Measurements from ENCODE around the gene BORCS8. TPM values are rescaled to one million over a fixed set of nuclear protein-coding genes. Genes with fewer than 3 reads are reported as not detected.
"Not testable (repeated sequence)": the region's sequence is repeated elsewhere in the genome, so short reads cannot be mapped to it uniquely, and the experiment has no call there.

The BORCS8 gene
- total RNA-seq, 1 donor, result 17.2 TPM

DNA sequence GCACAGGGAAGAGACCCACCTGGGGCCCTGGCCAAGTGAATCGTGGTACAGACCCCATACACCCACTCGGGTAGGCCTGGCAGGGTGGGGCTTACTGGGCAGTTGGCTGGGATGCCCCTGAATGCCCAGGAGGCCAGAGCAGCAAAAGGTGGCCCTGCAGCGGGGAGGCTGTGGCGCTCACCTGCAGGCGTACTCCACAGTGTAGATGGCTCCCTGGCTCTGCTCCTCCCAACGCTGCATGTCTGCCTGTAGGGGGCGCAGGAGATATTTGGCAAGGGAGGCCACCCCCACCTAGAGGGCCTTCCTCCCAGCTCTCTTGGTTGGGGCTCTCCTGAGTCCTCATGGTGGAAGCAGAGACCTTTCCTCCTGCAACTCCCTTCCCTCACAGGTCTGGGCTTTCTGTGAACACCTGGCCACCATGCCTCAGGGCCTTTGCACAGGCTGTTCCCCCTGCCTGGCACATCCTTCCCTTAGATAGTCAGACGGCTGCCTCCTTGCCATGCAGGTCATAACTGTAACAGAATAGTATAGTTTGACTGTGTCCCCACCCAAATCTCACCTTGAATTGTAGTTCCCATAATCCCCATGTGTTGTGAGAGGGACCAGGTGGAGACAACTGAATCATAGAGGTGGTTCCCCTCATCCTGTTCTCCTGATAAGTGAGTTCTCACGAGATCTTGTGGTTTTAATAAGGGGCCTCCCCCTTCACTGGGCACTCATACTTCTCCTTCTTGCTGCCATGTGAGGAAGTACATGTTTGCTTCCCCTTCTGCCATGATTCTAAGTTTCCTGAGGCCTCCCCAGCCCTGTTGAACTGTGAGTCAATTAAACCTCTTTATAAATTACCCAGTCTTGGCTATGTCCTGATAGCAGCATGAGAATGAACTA is 5.9 kb downstream of the BORCS8 start:
- peak in 1 of 3 donors; percentile 58 for DNase-seq (ENCODE audit: low read depth in 2 of 3, low spot score in 2 of 3)

DNA sequence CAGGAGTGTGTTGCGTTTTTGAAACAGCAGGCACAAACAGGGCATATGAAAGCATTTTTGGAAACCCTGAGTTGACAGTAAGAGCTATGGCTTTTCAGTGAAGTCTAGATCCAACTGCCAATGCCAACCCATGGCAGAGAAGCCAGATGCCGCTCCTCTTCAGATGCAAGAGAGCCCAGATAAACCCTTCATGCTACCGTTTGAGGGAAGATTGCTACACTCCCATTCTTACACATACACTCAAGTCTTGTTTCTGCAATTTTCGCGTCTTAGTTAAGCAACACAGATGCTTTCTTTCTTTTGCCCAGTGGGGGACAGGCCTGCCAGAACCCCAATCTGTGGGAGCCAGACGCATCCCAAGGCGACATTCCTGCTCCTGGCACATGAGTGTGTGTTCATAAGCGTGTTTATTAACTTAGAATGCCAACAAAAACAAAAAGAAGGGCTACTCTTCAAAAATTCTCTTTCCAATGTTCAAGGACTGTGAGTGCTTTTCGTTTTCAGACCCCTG is 10.4 kb downstream of the BORCS8 start:
- no peak for DNase-seq (ENCODE audit: low read depth in 2 of 3, low spot score in 2 of 3)

DNA sequence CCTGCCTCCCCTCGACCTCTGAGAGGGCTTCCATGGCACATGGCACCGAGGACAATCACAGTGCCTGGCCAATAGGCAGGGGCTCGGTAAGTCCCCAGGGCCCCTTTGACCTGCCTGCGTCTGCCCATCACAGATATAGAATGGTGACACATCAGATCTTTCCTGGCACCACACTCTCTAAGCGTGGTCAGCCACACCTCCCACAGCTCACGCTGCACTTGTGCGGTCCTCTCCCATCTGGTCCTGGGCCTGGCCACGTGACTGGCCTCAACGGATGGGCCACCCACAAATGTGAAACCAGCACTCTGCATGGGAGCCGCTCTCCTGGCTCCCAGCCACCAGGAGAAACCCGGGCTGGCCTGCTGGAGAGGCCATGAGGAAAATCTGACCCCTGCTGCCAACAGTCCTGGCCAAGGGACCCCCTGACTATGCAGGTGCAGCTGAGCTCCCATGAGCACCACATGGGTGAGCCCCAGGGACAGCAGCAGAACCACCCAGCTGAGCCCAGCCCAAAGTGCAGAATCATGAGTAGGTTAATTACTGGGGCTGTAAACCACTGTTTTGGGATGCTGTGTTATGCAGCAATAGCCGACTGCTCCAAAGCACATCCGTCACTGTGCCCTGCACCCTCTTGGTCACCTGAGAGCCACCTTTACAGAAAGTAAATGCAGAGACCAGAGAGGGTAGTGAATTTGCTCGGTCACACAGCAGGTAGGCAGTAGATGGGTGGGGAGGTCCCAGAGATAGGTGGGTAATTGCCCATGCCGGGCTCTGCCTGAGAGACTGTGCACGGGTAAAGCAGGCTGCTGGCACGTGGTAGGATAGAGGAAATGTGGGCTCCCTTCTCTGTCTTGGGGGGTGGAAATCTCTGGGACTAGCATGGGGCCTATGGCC is 12.2 kb downstream of the BORCS8 start:
- no peak for DNase-seq (ENCODE audit: low read depth in 2 of 3, low spot score in 2 of 3)

DNA sequence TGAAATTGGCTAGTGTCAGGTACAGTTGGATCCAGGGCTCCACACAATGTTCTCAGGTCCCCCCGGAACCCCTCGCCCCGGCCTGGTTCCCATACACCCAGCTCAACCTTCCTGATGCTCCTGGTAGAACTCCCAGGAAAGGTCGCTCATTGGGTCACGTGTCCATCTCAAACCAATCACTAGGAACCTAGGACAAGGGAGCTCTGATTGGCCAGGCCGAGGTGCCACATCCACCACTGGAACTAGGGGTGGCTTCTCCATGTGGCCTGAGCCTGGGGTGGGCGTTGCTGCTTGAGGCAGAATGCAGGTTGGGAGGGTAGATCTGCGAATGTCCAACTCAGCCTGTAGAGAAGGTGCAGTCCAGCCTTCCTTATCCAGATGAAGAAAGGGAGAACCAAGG is 15.0 kb downstream of the BORCS8 start:
- DNase-seq (ENCODE audit: low read depth in 2 of 3, low spot score in 2 of 3), result no peak

DNA sequence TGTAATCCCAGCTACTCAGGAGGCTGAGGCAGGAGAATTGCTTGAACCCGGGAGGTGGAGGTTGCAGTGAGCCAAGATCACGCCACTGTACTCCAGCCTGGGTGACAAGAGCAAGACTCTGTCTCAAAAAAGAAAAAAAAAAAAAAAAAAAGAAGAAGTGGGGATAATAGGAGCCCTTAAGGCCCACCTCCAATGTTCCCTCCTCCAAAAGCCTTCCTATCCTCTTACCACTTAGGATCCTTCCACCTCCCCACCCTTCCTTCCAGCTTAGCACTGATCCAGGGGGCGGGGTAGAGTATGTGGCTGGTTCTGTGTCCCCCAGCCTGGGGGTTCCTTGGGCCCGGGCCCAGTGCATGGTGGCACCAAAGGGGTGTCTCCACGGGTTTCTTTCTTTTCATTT is 18.7 kb downstream of the BORCS8 start:
- DNase-seq (ENCODE audit: low read depth in 2 of 3, low spot score in 2 of 3), result not testable (repeated sequence)

DNA sequence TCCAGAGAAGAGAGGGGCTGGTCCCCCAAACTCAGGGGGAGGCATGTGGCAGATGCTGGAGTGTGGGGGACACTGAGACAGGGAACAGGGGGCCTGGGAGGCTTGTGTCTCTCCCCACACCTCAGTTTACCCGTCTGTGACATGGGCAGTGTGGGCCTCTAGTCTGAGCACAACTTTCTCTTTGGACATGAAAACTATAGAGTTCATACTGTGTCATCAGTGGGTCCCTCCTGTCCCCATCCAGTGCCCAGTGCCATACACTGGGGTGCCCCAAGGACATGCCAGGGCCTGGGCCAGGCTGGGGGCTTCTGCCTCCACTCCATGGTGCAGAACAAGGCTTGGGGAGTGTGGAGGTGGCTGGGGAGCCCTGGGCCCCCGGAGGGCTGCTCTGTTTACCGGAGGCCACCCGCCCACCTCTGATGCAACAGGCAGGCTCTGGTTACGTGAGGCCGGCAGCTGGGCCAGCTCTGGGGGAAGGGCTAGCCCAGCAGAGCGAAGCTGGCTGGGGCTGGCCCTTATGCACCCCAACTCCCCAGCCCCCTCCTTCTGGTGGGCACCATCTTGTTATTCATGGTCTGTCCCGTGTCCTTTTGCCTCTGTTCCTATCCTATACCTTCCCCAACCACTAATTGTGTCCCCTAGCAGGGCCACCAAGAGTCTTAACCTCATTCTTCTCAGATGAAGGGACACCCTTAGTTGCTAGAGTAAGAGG is 20.0 kb downstream of the BORCS8 start:
- no peak for DNase-seq (ENCODE audit: low read depth in 2 of 3, low spot score in 2 of 3)

DNA sequence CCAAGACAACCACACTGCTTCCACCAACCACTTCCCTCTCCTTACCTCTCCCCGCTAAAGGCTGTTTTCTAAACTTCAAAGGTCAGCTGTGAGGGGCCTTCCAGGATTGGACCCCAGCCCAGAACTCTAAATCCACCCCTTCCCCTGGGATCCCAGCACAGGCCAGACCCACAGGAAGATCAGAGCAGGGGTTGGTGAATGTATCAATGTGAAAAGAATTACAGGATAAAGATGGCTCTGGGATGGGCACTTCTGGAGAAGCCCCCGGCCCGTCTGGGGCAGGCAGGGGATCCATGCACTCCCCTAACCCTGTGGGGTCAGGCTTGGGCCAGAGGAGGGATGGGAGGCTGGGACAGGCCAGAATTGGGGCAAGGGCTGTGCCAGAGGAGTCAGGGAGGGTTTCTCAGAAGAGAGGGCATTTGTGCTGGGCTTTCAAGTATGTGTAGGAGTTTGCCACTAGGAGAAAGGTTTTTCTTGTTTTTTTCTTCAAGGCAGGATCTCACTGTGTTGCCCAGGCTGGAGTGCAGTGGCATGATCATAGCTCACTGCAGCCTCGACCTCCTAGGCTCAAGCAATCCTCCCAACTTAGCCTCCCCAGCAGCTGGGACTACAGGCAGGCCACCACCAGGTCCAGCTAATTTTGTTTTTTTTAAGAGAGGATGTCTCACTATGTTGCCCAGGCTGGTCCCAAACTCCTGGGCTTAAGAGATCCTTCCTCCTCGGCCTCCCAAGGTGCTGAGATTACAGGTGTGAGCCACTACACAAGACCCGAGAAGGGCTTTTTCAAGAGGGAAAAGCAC is 20.9 kb downstream of the BORCS8 start:
- DNase-seq (ENCODE audit: low read depth in 2 of 3, low spot score in 2 of 3), result no peak

DNA sequence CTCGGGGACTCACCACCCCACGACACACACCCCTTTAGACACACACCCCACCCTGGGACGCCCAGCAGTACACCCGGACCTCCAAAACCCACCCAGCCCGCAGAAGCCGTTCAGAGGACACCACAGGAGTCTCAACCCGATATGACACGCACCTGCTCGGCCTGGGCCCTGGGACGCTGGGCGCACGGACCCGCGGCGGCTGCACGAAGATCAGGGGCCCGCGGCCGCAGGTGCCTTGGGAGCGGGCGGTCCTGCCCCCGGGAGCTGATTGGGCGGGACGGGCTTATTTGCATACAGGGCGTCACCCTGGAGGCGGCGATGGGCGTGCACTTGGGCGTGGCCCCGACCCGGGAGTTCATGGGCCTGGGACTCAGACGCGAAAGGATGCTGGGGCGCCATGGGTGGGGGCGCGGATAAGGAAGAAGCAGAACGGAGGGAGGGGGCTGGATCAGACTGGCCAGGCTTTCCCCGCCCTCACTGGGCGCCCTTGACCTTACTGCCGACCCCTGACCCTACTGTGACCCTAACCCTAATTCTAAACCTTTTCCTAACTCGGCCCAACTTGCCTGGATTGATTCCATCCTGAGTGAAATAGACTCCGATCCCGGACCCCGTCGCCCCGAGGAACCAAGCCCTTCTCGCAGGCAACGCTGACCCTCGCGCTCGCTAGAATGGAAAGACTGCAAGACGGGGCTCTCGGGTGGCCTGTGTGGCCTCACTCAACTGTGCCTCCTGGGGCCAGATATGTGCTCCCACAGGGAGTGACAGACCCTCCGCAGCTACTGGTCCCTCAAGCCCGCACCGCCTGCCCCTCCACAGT is 21.7 kb downstream of the BORCS8 start, which contains the start of gene MEF2B:
TSS of gene MEF2B (minus strand) at position 211 of the 820 bp plus-strand sequence. CDS start 19,528 bp downstream, outside the sequence.
- peak in 2 of 3 donors; percentile 80 to 84 for DNase-seq (ENCODE audit: low read depth in 2 of 3, low spot score in 2 of 3)

DNA sequence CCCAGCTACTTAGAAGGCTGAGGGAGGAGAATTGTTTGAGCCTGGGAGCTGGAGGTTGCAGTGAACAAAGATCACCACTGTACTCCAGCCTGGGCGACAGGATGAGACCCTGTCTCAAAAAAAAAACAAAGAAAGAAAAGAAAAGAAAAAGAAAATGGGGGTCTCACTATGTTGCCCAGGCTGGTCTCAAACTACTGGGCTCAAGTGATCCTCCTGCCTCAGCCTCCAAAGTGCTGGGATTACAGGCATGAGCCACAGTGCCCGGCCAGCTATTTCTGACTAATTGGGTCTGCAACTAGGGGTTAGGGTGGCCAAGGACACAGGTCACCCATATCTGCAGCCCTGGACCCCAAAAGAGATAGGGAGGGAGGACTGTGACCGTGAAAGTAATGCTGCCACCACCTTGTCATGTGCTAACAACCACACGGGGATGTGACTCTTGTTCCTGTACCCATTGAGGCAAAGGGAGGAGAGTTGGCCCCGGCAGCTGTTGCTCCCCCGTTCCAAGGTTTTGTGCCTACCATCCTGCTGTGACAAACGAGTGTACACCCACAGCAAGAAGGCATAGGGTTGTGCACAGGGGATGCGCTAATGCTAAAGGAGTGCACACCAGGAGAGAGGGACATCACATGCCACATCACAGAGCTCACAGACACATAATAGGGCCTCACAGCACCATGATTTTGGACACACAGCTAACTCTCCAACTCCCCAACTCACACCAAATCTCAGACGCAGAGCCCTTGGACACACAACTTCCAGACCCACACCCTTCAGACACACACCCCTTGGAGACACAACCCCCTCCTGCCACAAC is 22.5 kb downstream of the BORCS8 start:
- no peak for DNase-seq (ENCODE audit: low read depth in 2 of 3, low spot score in 2 of 3)

DNA sequence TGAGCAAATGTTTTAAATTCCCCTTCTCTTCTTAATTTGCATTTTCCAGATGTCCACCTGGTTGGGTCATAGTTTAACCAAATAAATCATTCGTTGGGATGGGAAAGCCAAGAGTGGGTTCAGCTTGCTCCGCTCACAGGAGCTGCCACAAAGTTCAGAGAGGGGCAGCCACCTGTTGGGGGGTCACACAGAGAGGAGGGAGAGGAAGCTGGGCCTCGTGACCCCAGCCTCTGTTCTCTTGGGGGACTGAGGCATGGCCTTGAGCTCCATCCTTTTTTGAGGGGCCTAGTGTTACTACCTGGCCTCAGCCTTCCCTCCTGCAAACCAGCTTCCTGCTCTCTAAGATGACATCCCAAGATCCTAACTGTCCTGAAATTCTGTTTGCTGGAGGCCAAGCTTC is 24.3 kb downstream of the BORCS8 start:
- DNase-seq (ENCODE audit: low read depth in 2 of 3, low spot score in 2 of 3), result no peak

DNA sequence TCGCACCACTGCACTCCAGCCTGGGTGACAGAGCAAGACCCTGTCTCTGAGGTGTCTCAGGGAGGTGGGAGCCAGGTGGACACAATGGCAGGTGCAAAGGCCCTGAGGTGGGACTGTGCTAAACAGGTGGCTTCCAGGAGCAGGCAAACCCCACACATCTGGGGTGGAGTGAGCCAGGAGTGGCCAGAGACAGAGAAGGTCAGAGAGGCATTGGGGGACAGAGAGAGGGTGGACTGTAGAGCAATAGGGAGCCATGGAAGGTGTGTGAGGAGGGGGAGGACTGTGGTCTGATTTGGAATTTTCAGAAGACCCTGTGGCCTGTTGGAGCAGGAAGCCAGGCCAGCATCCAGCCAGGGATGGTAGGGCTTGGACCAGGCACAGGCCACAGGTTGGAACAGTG is 26.6 kb downstream of the BORCS8 start:
- DNase-seq (ENCODE audit: low read depth in 2 of 3, low spot score in 2 of 3), result no peak

DNA sequence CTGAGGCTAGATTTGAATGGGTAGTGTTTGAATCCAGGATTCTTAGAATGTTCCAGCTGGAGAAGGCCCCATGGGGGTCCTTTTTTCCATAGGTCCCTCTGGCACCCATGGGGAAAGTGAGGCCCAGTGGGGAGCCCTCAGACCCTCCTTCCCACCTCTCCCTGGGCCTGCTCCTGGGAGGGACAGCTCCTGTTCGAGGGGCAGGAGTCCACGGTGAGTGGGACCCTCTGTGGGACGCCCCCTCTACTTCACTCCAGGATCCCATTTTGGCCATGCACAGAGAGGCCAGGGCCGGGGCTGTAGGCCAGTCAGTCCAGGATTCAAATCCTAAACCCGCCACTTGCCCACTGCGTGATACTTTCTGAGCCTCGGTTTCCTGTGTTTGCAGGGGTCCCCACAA is 29.5 kb downstream of the BORCS8 start:
- no peak for DNase-seq (ENCODE audit: low read depth in 2 of 3, low spot score in 2 of 3)

DNA sequence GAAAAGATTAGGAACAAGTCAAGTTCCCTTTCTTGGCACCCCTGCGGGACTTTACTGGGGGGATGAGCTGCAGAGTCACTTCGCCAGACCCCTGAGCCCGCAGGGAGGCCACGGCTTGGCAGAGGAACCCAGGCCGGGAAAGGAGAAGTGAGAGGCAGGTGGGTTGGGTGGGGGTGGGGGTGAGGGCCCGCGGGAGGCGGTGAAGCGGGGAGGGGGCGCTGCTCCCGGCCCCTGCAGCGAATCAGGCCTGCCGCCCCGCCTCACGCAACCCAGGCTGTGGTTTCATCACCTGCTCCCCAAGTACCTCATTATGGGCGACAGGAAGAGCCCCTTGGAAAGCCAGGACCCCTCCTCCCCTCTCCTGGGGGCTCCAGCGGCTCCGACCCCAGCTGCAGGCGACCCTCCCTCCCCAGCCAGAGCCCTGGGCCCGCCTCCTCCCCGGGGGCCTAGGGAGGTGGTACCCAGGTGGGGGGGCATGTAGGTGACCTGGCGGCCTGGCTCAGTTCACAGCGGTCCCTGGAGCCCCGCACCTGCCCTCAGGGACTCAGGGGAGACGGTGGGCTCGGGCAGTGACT is 31.4 kb downstream of the BORCS8 start:
- DNase-seq (ENCODE audit: low read depth in 2 of 3, low spot score in 2 of 3), result peak in 2 of 3 donors; percentile 36 to 68

DNA sequence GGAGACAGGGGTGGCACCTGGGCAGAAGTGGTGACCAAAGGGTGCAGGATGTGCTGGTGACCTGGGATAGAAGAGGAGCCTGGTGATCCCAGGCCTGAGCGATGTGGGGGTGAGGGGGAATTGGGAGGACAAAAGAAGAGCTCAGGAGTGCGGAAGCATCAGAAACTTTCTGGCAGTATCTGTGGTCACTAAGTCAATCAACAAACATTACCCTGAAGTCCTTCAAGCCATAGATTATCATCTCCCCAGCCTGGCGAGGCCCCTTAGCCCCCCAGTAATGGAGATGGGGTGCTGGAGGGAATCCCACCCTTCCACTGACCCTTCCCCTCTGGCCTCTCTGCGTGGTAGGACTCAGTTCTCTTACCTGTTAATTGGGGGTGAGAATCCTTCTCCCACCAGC is 32.4 kb downstream of the BORCS8 start:
- DNase-seq (ENCODE audit: low read depth in 2 of 3, low spot score in 2 of 3), result no peak

DNA sequence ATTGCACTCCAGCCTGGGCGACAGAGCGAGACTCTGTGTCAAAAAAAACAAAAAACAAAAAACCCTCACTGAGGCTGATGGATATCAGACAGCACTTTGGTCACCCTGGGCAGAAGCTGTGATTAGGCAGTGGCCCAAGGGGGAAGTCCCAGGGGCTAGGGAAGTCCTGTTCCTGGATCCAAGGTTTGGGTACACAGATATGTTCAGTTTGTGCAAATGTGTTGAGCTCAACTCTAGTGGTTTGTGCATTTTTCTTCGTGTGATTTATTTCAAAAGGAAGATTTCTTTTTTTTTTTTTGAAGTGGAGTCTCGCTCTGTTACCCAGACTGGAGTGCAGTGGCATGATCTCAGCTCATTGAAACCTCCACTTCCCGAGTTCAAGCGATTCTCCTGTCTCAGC is 34.1 kb downstream of the BORCS8 start:
- DNase-seq (ENCODE audit: low read depth in 2 of 3, low spot score in 2 of 3), result no peak

DNA sequence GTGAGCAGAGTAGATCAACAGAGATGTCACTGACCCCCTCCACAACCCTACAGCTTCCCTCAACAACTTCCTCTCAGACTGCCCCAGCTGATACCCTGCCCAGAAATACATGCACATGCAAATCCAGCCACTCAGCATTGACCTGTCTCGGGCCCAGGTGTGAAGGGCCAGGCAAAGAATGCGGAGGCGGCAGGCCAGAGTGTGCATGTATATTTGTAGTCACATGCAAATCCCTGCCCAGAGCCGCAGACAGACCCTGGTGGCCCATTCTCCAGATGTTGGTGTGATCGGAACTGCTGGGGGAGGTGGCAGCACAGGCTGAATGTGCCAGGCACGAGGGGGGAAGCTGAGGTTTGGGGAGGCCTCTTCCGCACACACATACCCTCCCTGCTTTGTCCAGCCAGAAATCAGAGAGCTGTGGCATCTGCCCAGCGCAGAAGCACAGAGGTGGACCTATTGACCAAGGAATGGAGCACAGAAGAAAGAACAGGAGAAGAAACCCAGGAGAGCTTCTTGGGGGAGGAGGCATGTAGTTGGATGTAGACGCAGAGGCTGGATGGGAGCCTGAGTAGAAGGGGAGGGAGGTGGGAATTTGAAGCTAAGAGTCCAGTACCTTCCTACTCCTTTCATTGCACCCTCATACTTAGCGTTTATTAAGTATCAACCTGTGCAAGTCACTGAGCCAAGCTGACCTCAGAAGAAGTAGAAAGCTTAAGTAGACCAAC is 36.3 kb downstream of the BORCS8 start:
- DNase-seq (ENCODE audit: low read depth in 2 of 3, low spot score in 2 of 3), result no peak
